ENCODE data around the gene VSIG2. TPM values are rescaled to one million over a fixed set of nuclear protein-coding genes. Genes with fewer than 3 reads are reported as not detected.

VSIG2 gene
- polyA plus RNA-seq, 3 donors = not detected

- H3K4me3 ChIP-seq (replicated peaks in 1 of 3; ENCODE audit: low read depth in 2 of 3, low read length in 3 of 3) = no peak overlapping the region
- Mint-ChIP-seq H3K4me3 (peak overlapping the region in 1 of 2 donors; percentile 95), H3K27ac (no peak overlapping the region), H3K36me3 (peaks cover 6 to 8% of the 10 kb centered on the region in 2 donors), H3K27me3 (ENCODE audit: low read depth in 3 of 3) (peaks cover 43 to 51% (median 44%) of the 10 kb centered on the region in 3 donors), H3K4me1 (peaks cover 34% of the 10 kb centered on the region), H3K9me3 (peaks cover 0 to 16% (median 5%) of the 10 kb centered on the region in 7 donors)
- no peak overlapping the region for H3K27ac ChIP-seq (ENCODE audit: low read depth in 1 of 2, low read length in 2 of 2)
- intact Hi-C loops (cut with micrococcal nuclease) = no loop called here
- H3K79me2 ChIP-seq (ENCODE audit: insufficient read depth, low read length) = no peaks in the 10 kb centered on the region
- peaks cover 21 to 23% of the 10 kb centered on the region in 2 donors for H3K4me1 ChIP-seq (ENCODE audit: control insufficient read depth in 1 of 2, insufficient read depth in 2 of 2, low read length in 2 of 2)
- no peaks in the 10 kb centered on the region for H3K36me3 ChIP-seq (replicated peaks in 1 of 2; ENCODE audit: control insufficient read depth in 1 of 2, insufficient read depth in 2 of 2, low read length in 2 of 2)
- no peak overlapping the region for H3K9ac ChIP-seq (ENCODE audit: insufficient read depth, low read length, poor library complexity, severe bottlenecking)
- peak overlapping the region; percentile 77 for H3K4me2 ChIP-seq (replicated peaks; ENCODE audit: extremely low read depth, low read length, poor library complexity, severe bottlenecking)
- no peak overlapping the region for H2AFZ ChIP-seq (ENCODE audit: insufficient read depth, low read depth, low read length, poor library complexity, severe bottlenecking)
- H4K20me1 ChIP-seq (ENCODE audit: insufficient read depth, low read length) = no peaks in the 10 kb centered on the region
- H3K9me3 ChIP-seq (replicated peaks in 1 of 2; ENCODE audit: control insufficient read depth in 1 of 2, insufficient read depth in 1 of 2, low read length in 2 of 2) = peaks cover 0 to 9% of the 10 kb centered on the region in 2 donors
- H3K27me3 ChIP-seq (ENCODE audit: control insufficient read depth in 2 of 2, insufficient read depth in 2 of 2, low read length in 2 of 2) = peaks cover 33 to 39% of the 10 kb centered on the region in 2 donors
- DNase-seq = no peak
- no peak for TF ChIP-seq CTCF (IDR thresholded peaks at IDR 0.05)
- WGBS (ENCODE audit: insufficient coverage) = 73% methylated on average over 10 of the region's 14 CpGs
Observed at GRCh38 chr11:124718801-124719200, 33.3 kb downstream of the VSIG2 start.

GRCh38 chr11:124717786-124718651 is 34.0 kb downstream of the VSIG2 start:
- H3K4me2 ChIP-seq (replicated peaks; ENCODE audit: extremely low read depth, low read length, poor library complexity, severe bottlenecking) = peak overlapping the region; percentile 77
- Mint-ChIP-seq H3K27me3 (ENCODE audit: low read depth in 3 of 3) (peaks cover 43 to 49% (median 46%) of the 10 kb centered on the region in 3 donors), H3K9me3 (peaks cover 0 to 16% (median 5%) of the 10 kb centered on the region in 7 donors), H3K36me3 (peaks cover 6 to 8% of the 10 kb centered on the region in 2 donors), H3K27ac (peak overlapping the region in 2 of 7 donors; percentile 44 to 61), H3K4me1 (peaks cover 33% of the 10 kb centered on the region), H3K4me3 (peak overlapping the region; percentile 79 to 95)
- H3K79me2 ChIP-seq (ENCODE audit: insufficient read depth, low read length) = no peaks in the 10 kb centered on the region
- no peaks in the 10 kb centered on the region for H3K36me3 ChIP-seq (replicated peaks in 1 of 2; ENCODE audit: control insufficient read depth in 1 of 2, insufficient read depth in 2 of 2, low read length in 2 of 2)
- intact Hi-C loops (cut with micrococcal nuclease) = no loop called here
- peak overlapping the region; percentile 44 for H3K9ac ChIP-seq (ENCODE audit: insufficient read depth, low read length, poor library complexity, severe bottlenecking)
- peaks cover 33 to 39% of the 10 kb centered on the region in 2 donors for H3K27me3 ChIP-seq (ENCODE audit: control insufficient read depth in 2 of 2, insufficient read depth in 2 of 2, low read length in 2 of 2)
- no peaks in the 10 kb centered on the region for H4K20me1 ChIP-seq (ENCODE audit: insufficient read depth, low read length)
- DNase-seq = no peak
- WGBS (ENCODE audit: insufficient coverage) = 0% methylated on average over 34 of the region's 45 CpGs
- no peak for TF ChIP-seq CTCF (IDR thresholded peaks at IDR 0.05)
- peak overlapping the region; percentile 76 for H2AFZ ChIP-seq (ENCODE audit: insufficient read depth, low read depth, low read length, poor library complexity, severe bottlenecking)
- no peak overlapping the region for H3K27ac ChIP-seq (ENCODE audit: low read depth in 1 of 2, low read length in 2 of 2)
- peaks cover 21 to 23% of the 10 kb centered on the region in 2 donors for H3K4me1 ChIP-seq (ENCODE audit: control insufficient read depth in 1 of 2, insufficient read depth in 2 of 2, low read length in 2 of 2)
- peaks cover 0 to 9% of the 10 kb centered on the region in 2 donors for H3K9me3 ChIP-seq (replicated peaks in 1 of 2; ENCODE audit: control insufficient read depth in 1 of 2, insufficient read depth in 1 of 2, low read length in 2 of 2)
- H3K4me3 ChIP-seq (replicated peaks in 1 of 3; ENCODE audit: low read depth in 2 of 3, low read length in 3 of 3) = peak overlapping the region; percentile 11 to 67 (median 23)
